Caki2 (cell line): ENCODE measurements around the gene ADAMTS20. TPM values are rescaled to one million over a fixed set of nuclear protein-coding genes. Genes with fewer than 3 reads are reported as not detected.

Source experiments
- DNase-seq: peaks from one replicate; pipeline ENCODE4 v3.0.0-alpha.2; 2015; ENCODE audit warnings: low read depth
- in situ Hi-C: cut with HindIII; loops from 2 replicates; pipeline ENCODE4 v1.10.0; 2016; ENCODE audit warnings: low sequenced_read_pairs, low pct_unique_long_range_greater_than_20kb, mixed read lengths
- total RNA-seq: library from RNA; depleted of rRNA; stranded (reverse); fragments of >200 nt; shearing (Covaris generic); gene quantifications from 2 replicates; pipeline ENCODE4 v1.2.3, GENCODE V29; 2014; ENCODE audit warnings: low replicate concordance; rRNA removed

Gene ADAMTS20, protein sequence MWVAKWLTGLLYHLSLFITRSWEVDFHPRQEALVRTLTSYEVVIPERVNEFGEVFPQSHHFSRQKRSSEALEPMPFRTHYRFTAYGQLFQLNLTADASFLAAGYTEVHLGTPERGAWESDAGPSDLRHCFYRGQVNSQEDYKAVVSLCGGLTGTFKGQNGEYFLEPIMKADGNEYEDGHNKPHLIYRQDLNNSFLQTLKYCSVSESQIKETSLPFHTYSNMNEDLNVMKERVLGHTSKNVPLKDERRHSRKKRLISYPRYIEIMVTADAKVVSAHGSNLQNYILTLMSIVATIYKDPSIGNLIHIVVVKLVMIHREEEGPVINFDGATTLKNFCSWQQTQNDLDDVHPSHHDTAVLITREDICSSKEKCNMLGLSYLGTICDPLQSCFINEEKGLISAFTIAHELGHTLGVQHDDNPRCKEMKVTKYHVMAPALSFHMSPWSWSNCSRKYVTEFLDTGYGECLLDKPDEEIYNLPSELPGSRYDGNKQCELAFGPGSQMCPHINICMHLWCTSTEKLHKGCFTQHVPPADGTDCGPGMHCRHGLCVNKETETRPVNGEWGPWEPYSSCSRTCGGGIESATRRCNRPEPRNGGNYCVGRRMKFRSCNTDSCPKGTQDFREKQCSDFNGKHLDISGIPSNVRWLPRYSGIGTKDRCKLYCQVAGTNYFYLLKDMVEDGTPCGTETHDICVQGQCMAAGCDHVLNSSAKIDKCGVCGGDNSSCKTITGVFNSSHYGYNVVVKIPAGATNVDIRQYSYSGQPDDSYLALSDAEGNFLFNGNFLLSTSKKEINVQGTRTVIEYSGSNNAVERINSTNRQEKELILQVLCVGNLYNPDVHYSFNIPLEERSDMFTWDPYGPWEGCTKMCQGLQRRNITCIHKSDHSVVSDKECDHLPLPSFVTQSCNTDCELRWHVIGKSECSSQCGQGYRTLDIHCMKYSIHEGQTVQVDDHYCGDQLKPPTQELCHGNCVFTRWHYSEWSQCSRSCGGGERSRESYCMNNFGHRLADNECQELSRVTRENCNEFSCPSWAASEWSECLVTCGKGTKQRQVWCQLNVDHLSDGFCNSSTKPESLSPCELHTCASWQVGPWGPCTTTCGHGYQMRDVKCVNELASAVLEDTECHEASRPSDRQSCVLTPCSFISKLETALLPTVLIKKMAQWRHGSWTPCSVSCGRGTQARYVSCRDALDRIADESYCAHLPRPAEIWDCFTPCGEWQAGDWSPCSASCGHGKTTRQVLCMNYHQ (N-terminal part only)
- not detected in 2 replicates for total RNA-seq

DNA sequence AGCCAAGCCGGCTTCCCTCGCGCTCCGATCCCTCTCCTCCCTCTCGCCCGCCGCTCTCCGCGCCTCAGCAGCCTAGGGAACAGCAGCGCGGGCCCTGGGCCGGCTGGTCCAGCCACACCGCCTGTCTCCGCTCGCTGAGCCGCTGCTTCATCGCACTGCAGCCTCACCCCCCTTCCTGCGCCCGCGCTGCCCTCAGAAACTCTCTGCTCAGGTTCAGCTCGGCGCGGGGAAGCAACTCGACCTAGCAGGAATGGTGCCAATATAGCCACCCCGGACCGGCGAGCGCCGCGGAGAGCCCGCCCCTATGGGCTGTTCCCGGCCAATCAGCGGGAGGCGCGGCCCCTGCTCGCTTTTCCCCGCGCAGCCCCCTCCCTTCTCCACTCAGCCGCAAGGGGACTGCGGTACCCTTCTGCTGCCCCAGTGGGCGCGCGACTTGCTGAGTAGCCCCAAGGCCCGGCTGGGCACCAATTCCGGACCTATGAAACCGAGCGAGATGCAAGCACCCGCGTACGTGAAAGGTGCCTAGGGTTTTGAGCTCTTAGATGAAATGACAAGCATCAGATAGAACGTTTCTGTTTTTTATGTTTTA, at the start of gene ADAMTS20:
Gene ADAMTS20, minus strand, starts transcription at position 233 of the 589 bp plus-strand sequence. CDS start 282 bp downstream, outside the sequence.
- in situ Hi-C loops = no loop called here
- no peak for DNase-seq

DNA sequence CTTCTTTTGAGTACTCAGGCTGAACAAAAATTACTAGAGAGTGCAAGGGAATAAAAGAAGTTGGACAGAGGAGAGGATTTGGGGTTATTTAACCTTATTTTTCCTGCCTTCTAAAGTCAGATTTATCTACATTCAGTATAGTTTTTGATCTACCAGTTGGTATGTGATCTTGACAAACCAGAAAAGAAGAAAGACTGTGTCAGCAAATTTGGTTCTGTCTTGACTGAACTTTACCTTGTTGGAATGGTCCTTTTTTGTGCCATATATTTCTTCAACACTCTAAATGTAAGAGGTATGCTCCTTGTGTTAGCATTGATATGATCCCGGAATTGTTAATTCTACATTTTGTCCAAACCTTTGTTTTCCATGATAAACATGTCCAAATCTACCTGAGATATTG, 47.7 kb upstream of the ADAMTS20 start:
- in situ Hi-C loops = no loop called here
- DNase-seq = no peak

DNA sequence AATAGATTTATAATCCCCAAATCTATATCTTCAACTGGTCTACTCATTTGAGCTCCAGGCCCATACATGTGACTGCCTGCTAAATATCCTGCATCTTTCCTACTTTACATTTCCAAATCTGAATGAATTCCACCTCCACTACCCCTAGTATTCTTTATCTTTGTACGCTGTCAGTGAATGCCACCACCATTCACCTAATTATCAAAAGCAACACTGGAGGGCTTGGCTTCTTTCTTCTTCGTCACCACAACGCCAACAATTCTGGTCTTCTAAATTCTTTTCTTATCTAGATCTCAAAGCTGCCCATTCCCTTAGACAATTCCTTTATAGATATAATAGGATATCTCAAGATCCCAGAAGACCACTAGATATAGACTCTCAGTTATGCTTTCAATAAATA, 47.1 kb upstream of the ADAMTS20 start:
- in situ Hi-C loops = no loop called here
- DNase-seq = no peak

DNA sequence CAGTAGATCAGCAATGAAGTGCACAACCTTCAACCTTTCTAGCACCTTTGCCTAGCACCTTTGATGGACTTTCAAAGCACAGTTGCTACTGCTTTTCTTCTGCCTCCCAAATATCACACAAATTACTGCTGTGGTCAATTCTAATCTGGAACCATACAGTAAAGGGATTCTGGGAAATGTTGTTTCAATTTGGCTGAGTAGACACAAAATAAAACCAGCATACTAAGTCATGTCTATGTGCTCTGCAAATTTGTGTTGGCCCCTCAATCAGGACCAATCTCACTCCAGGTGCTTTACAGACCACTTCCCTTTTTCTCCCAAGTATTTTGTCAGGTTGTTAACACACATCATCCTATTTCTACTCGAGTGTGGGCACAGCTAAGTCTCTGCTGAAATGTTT, 38.3 kb upstream of the ADAMTS20 start:
- DNase-seq = no peak
- in situ Hi-C loops = no loop called here

DNA sequence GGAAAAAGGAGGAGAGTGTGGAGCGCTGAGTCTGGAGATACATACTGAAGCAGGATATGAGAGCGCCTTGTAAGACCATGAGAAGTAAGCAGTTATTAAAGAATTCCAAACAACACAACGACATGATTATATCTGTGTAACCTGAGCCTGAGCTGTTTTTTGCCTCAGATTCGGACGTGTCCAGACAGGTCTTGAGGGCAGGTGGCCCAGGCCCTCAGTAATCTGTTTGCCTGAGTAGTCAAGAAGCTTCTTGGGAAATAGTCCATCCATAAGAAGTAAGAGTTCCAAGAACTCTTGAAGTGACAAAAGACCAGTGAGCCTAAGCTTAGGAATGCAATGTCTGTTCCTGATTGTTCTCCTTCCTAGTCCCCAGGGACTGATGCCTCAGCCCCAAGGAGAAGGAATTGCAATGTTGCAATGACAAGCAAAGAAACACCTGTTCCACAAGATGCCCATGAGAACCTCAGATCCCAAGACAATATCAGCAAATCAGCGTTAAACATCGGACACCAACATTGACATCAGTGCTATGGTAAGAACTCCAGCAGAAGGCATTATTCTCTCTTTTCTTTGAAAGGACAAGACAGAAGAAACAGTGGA, 34.7 kb upstream of the ADAMTS20 start:
- in situ Hi-C loops = no loop called here
- no peak for DNase-seq

DNA sequence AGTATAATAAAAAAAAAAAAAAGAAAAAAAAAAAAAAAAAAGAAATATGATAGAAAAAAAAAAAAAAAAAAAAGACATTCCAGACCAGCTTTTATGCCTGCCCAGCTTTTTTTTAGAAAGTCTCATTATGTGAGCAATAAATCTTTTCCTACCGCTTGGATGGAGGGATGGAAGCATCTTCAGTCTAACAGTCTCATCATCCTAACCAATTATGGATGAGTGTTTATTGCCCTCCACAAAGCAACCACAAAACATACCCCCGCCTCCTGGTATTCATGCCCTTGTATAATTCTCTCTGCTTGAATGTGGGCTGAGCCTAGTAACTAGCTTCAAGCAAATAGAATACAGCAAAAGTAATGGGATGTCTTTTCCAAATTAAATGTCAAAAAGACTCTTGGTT, 33.7 kb upstream of the ADAMTS20 start:
- no peak for DNase-seq
- in situ Hi-C loops = no loop called here

DNA sequence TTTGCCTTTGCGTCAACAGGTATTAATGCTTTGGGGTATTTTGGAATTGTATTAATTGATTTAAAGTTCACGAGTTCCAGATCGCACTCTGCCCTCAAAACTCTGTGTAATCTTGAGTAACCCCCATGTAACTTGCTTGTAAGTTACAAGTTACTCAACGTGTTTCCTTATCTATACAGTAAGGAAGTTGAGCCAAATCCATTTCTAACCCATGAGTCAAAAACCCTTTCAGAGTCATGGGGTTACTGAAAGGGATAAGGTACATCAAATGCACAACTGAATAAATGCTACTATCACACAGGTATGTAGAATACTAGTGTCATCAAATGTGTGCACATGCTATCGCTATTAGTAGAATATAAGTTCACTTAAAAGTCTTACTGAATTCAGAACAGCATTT, 28.6 kb upstream of the ADAMTS20 start:
- DNase-seq = no peak

DNA sequence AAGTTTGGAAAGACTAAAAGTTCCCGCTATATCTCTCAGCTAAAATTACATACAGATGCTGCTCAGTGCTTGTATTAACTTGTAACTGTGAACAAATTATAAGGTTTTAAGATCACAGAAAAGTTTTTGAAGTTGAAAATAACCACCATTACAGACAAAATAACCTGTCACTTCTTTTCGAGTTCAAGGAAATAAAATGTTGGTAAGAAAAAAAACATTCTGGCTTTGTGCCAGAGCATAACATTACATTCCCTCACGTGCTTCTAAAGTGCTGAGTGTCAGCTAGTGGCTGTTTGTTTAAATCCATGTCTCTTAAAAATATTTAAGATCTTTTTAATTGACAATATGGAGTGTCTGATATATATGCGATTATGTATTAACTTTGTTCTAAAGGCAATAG, 27.2 kb upstream of the ADAMTS20 start:
- peak; percentile 5 for DNase-seq
- in situ Hi-C loops = no loop called here

More for the DNA sequence above, 28.6 kb upstream of the ADAMTS20 start:
- in situ Hi-C loops = no loop called here

DNA sequence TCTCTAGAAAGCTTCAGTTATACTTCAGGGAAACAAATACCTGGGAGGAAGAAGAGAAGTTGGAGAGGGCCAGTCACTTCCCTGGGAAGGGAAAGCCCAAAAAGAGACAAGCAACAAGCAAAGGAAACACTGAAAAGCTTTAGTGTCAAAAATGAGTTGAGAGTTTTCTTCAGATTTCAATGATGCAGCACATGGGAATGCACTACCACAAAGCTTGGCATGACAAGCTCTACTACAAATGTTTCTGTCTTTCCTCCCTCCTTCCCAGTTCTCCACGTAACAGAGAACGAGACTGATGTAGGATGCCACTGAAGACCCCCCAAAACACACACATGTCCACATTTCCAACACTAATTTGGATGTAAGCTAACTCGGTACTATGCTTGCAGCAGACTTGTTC, 26.8 kb upstream of the ADAMTS20 start:
- in situ Hi-C loops = no loop called here
- DNase-seq = no peak

DNA sequence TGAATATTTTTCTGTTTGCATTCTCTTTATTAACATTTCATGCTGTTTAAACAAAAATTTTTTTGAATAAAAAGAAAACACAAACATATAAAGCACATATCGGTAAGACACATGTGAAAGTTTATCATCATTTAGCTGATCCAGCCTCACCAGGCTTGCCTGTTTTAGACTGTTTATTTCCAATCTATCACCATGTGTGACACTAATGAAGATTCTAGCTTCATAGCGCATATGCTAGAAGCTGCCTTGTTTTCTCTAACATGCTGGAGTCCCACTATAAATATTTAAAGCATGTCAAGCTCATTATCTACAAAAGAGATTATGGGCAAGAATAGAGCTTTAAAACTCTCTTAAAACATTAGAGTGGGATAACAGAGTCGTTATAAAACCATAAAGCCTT, 25.4 kb upstream of the ADAMTS20 start:
- no peak for DNase-seq
- in situ Hi-C loops = no loop called here

DNA sequence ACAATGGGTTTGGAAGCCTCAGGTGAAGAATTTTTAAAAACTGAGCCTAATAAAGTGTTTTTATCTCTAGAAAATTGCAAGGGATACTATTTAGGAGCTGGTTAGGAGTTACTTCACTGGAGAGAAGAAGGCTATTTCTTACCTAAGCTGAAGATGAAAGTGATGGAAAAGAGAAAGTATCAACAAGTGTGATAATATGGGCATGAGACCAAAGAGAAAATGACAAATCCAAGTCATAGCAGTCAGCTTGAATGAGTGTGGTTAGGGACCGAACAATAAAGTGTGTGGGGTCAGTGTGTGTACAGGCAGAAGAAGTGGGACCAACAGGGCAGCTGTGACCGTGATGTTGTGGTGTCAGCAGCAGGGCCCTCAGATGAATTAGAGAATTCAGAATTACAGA, 24.2 kb upstream of the ADAMTS20 start:
- in situ Hi-C loops = no loop called here
- DNase-seq = no peak

DNA sequence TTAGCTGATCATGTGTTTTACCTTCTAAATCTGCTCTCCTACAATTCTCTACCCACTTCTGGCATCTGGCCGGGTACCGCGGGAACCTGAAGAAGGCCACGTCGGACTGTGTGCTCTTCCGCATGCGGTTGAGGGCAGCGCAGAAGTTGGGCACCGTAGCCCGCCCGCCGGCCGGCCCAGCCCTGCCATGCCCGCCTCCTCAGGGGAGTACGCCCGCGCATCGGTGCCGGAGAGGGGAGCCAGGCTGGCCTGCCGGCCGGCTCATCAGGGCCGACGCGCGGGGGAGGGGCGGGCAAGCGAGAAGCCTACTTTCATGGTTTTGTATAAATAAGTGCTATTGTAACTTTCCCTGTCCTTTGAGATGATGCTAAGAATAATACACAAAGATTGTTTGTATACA, 19.9 kb upstream of the ADAMTS20 start:
- DNase-seq = no peak
- in situ Hi-C loops = no loop called here

DNA sequence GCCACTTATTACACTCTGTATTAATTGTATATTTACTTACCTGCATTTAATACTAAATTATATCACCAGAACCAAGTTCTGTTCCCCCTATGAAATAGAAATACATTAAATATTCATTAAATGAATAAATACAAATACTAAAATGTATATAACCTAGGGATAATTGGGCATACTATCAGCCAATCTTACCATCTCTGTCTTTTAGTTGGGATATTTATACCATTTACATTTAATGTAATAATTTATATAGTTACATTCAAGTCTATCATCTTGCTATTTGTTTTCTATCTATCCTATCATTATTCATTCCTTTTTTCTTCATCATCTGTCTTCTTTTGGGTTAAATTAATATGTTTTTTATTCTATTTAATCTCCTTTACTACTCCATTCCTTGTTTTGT, 4.1 kb upstream of the ADAMTS20 start:
- in situ Hi-C loops = no loop called here
- no peak for DNase-seq

DNA sequence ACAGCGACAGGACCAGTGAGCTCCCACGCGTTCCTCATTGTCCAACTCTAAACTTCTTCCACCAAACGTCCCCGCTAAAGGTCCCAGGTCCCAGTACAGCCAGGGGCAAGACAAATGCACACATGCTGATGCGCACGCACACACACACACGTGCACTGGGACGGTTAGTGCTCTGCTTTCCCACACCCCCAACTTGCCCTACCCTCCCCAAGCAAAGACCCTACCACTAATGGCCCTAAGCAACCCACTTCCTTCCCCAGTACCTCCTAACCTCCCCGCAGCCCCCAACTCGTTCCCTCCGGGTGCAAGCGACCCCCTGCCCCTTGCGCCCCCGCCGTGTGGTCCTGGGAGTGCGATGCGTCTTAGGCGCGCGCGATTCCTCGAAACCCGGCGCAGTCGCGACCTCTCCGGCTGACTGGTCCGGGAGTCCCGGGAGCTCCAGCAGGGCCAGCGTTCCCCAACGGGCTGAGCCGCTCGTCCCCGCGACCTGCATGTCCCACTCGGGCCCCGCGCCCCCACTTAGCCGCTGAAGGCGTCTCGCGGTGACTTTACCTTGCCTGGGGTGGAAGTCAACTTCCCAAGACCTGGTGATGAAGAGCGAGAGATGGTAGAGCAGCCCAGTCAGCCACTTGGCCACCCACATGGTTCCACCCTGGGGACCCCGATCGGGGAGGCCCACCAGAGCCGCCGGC, 578 bp downstream of the ADAMTS20 start:
- in situ Hi-C loops = no loop called here
- DNase-seq = no peak

DNA sequence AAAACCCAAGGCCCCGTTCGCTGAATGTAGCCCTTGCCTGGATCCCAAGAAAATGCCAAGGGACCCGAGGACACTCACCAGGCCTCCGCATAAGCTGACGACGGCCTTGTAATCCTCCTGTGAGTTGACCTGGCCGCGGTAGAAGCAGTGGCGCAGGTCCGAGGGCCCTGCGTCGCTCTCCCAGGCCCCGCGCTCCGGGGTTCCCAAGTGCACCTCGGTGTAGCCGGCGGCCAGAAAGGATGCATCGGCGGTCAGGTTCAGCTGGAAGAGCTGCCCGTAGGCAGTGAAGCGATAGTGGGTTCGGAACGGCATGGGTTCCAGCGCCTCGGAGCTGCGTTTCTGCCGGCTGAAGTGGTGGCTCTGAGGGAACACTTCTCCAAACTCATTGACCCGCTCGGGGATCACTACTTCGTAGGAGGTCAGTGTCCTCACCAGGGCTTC, 1.2 kb downstream of the ADAMTS20 start:
- no peak for DNase-seq
- in situ Hi-C loops = no loop called here

DNA sequence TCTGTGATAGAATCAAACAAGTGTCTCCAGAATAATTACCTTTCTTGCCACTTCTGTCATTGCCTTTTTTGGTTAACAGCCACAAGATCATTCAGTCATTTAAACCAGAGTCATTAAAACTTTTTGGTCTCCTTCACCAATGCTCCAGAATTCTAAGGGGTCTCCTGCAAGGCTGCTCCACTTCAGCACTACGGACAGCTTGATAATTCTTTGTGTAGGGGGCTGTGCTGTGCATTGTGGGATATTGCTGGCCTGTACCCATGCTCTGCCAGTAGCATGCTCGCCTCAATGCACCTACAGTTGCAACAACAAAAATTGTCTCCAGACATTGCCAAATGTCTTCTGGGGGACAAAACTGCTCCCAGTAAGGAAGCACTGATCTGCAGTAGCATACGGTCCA, 7.3 kb downstream of the ADAMTS20 start:
- in situ Hi-C loops = no loop called here
- DNase-seq = no peak

DNA sequence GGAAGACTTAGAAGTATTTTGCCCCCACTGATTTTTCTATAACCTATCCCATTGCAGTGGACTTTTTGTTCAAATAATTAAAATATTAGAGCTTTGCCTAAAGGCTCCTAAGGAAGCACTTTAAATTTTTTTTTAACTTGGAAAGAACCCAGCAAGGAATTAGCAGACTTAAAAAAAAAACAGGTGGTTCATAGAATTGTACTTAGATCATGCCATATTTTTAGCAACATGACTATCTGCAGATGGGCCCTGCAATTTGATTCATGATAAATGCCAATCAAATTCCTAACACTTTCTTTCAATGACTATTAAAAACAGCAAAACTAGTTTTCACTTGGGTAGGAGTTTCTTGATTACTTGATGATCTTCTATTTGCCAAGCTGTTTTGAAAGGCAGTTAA, 11.5 kb downstream of the ADAMTS20 start:
- in situ Hi-C loops = no loop called here
- DNase-seq = no peak
